DMS53 (cell line): ENCODE measurements around the gene SLC25A22.

ENCODE experiments used
- DNase-seq: peaks from one replicate; lab custom pipeline; 2025; lab: John Stamatoyannopoulos, UW

SLC25A22 gene

GRCh38 chr11:771617-772204 lies 26.4 kb downstream of the SLC25A22 start:
- no peak for DNase-seq

- no peak for DNase-seq
Observed at GRCh38 chr11:770642-771616, 27.2 kb downstream of the SLC25A22 start.

GRCh38 chr11:769887-770641 lies 28.0 kb downstream of the SLC25A22 start:
- DNase-seq = no peak

- no peak for DNase-seq
Observed at GRCh38 chr11:767238-767637, 30.8 kb downstream of the SLC25A22 start.

- DNase-seq = no peak
Observed at GRCh38 chr11:766936-767210, 31.2 kb downstream of the SLC25A22 start.

GRCh38 chr11:766106-766935 lies 31.8 kb downstream of the SLC25A22 start:
- DNase-seq = peak; percentile 49

- no peak for DNase-seq
Observed at GRCh38 chr11:765802-766091, 32.3 kb downstream of the SLC25A22 start.

- DNase-seq = peak; percentile 85
Observed at GRCh38 chr11:765025-765801, 32.9 kb downstream of the SLC25A22 start.

- DNase-seq = peak; percentile 46
Observed at GRCh38 chr11:764322-765024, 33.6 kb downstream of the SLC25A22 start.

- DNase-seq = no peak
Observed at GRCh38 chr11:763549-764321, 34.3 kb downstream of the SLC25A22 start.

- peak; percentile 82 for DNase-seq
Observed at GRCh38 chr11:763073-763463, 35.0 kb downstream of the SLC25A22 start.

- peak; percentile 73 for DNase-seq
Observed at GRCh38 chr11:762421-763072, 35.5 kb downstream of the SLC25A22 start.

GRCh38 chr11:761526-762108 lies 36.5 kb downstream of the SLC25A22 start:
- DNase-seq = no peak

GRCh38 chr11:760236-760635 lies 37.8 kb downstream of the SLC25A22 start:
- DNase-seq = no peak

- DNase-seq = no peak
Observed at GRCh38 chr11:749731-750130, 48.4 kb downstream of the SLC25A22 start.

GRCh38 chr11:748007-748359 lies 50.1 kb downstream of the SLC25A22 start:
- peak; percentile 72 for DNase-seq

GRCh38 chr11:747158-748006 lies 50.7 kb downstream of the SLC25A22 start, which contains the start of gene TALDO1:
Gene TALDO1 (plus strand): TSS chr11:747464. CDS start chr11:747482, 18 bp downstream.
- peak; percentile 98 for DNase-seq
